Adipose tissue (tissue), 3 donors: Measurements from ENCODE around the gene CLK2. TPM values are rescaled to one million over a fixed set of nuclear protein-coding genes. Genes with fewer than 3 reads are reported as not detected.
"Not testable (repeated sequence)": the region's sequence is repeated elsewhere in the genome, so short reads cannot be mapped to it uniquely, and the experiment has no call there.

Experiments used
- H3K27ac ChIP-seq: one replicate; pipeline ENCODE4 v1.5.1; 2013; ENCODE audit warnings: low read depth, low read length
- WGBS, 3 donors: extraction: QIAGEN DNeasy Blood & Tissue Kit; methylation state at CpG; one replicate each; pipeline ENCODE4 v1.1.7; 2013; 5-methylcytosine and 5-hydroxymethylcytosine counted together
- polyA plus RNA-seq, 3 donors: library from polyadenylated mRNA; stranded (reverse); fragments of 200-250 nt; gene quantifications; one replicate each; pipeline ENCODE4 v1.2.3, GENCODE V29; 2013
- donor health status: healthy with polysubstance abuse.
- donor health status: Bipolar disorder and iron deficiency.
- donor health status: healthy.

The CLK2 gene
- polyA plus RNA-seq, 3 donors = 25.1 to 37.9 (median 30.1) TPM

DNA sequence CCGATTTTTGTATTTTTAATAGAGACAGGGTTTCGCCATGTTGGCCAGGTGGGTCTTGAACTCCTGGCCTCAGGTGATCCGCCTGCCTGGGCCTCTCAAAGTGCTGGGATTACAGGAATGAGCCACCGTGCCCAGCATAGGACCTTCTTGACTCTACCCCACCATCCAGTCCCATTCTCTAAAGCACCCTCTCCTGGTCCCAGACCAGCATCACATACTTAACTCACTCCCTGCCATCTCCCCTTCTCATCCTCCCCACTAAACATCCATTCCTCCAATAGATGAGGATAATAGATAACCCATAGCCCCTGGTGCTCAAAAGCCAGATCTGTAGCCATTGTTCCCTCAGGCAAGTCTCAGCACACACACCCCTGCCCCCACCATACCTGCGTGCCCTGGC lies 20.1 kb downstream of the CLK2 start:
- whole genome bisulfite sequencing, 3 donors = 77 to 89% (median 82%) methylated on average over 5 of the region's 5 CpGs
- no peak overlapping the region for H3K27ac ChIP-seq

DNA sequence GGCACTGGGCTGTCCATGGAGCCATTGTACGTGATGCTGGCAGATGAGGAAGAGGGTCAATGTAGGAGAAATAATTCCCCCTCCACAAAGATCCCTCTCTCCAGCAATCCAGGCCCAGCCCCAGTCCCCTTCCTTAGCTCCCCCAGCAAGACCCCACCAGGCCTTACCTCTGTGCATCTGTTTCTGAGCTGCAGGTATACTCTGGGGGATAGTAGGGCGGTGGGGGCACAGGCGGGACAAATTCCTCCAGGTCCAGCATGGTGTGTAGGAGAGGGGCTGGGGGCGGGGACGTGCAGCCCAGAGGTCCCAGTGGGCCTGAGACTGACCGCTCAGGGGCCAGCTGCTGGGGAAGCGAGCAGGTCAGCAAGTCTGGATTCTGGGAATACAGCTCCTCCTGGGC lies 21.7 kb downstream of the CLK2 start:
- WGBS, 3 donors = 65 to 81% (median 81%) methylated on average over 5 to 7 of the region's 7 CpGs
- no peak overlapping the region for H3K27ac ChIP-seq

DNA sequence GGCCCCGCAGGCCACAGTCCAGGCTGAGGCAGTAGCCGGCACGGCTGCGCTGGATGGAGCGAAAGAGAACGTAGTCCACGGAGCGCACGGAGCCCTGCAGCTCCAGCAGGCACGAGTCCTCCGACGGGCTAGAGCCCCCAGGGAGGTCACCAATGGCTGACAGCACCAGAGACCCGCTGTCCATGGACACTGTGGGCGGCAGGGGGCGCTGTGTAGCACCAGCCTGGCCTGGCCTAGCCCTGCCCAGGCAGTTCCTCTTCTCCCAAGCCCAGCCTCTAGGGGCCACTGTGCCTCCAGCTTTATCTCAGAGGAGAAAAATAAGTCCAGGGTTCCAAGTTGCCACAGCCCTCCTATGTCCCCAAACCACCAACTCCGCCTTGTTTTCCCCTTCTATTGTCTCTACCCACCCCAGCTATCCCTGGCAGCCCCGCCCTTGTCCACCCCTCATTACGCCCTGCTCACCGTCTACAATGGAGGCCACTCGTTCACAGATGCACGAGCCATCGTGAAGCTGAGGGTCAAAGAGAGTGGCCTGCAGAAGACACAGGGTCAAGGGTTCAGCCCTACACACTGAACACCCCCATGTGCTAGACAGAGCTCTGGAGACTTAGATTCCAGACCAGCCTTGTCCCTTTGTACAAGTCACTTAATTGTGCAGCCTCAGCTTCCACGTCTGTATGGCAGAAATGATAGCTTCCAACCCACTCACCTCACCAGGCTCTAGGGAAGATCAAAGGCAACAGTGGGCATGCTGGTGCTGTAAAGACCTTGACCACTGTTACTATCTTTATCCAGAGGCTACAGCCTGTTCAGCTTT lies 22.5 kb downstream of the CLK2 start:
- H3K27ac ChIP-seq = no peak overlapping the region
- 12 to 20% (median 17%) methylated on average over 22 to 23 of the region's 23 CpGs for WGBS, 3 donors

DNA sequence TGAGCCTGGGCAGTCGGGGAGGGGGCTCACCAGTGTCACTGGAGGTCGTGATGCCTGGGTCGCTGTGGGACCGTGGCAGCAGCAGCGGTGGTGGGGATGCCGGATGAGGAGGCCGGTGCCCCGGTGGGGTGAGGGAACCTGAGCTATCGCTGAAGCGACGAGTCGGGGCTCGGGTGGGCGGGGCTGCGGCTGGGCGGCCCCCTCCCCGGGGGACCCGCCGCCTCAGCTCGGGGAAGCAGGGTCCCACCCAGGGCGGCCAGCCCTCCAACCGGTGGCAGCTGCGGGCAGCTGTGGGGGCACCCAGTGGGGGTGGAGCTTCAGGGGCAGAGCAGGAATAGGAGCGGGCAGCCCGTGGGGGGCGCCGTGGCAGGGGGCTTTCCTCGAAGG lies 23.1 kb downstream of the CLK2 start:
- H3K27ac ChIP-seq = no peak overlapping the region
- WGBS, 3 donors = 22 to 29% (median 25%) methylated on average over 25 to 28 of the region's 28 CpGs

DNA sequence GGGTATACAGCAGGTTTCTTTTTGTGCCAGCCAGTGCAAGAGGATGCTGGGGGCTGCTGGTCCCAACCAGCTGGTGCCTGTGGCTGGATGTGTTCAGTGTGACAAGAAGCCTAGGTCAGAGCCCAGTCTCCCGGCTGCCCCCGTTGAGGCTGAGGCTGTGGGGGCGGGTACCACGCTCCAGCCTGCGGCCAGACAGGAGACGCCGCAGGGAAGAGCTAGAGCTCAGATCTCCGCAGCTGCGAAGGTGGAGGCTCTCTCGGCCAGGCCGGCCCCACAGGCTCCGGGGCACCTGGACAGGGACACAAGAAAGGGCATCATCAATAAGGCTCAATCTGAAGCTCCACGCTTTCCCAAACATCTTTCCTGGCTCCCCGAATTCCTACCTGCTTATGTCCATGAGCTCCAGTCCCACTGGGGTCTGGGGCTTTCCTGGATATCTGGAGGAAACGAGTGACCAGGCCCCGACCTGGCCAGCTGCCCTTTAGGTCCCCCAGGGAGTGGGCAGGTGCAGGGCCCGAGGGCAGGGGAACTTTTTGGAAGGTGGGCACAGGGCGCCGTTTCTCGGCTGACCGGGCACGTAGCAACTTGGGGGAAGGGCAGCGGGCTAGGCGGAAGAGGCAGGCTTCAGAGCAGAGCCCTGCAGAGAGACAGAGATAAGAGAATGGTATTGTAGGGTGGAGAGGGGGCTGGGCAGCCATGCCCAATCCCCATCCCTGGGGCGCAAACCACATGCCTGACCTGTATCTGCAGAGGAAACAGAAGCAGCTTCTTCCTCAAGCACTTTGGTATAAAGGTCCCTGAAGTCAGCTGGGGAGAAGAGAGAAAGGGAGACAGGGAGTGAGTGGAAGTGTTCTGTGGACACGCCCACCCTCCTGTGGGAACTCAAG lies 25.4 kb downstream of the CLK2 start:
- H3K27ac ChIP-seq = no peak overlapping the region
- 90 to 91% (median 91%) methylated on average over 26 of the region's 26 CpGs for WGBS, 3 donors

DNA sequence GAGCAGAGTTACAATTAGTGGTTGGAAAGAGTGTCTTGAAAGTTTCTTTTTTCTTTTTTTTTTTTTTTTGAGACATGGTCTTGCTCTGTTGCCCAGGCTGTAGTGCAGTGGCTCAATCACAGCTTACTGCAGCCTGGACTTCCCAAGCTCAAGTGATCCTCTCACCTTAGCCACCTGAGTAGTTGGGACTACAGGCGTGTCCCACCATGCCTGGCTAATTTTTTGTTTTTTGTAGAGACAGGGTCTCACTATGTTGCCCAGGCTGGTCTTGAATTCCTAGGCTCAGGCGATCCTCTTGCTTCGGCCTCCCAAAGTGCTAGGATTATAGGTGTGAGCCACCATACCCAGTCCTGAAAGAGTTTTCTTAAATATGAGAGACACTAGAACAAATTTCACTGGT lies 26.5 kb downstream of the CLK2 start:
- not testable (repeated sequence) for H3K27ac ChIP-seq
- 95 to 97% (median 96%) methylated on average over 3 of the region's 3 CpGs for WGBS, 3 donors

DNA sequence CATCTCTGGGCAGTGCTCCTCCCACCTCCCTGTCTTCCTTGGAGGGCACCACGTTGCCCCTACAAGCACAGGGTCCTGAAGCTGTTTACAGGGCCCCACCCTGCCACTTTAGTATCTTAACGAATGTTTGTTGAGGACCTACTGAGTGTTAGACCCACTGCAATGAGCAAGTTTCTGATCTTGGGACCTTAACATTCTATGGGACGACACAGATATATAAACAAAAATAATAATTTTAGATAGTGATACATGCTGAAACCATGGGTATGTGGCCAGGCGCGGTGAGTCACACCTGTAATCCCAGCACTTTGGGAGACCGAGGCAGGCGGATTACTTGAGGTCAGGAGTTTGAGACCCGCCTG lies 28.2 kb downstream of the CLK2 start:
- no peak overlapping the region for H3K27ac ChIP-seq
- WGBS, 3 donors = 59 to 65% (median 64%) methylated on average over 8 of the region's 8 CpGs

DNA sequence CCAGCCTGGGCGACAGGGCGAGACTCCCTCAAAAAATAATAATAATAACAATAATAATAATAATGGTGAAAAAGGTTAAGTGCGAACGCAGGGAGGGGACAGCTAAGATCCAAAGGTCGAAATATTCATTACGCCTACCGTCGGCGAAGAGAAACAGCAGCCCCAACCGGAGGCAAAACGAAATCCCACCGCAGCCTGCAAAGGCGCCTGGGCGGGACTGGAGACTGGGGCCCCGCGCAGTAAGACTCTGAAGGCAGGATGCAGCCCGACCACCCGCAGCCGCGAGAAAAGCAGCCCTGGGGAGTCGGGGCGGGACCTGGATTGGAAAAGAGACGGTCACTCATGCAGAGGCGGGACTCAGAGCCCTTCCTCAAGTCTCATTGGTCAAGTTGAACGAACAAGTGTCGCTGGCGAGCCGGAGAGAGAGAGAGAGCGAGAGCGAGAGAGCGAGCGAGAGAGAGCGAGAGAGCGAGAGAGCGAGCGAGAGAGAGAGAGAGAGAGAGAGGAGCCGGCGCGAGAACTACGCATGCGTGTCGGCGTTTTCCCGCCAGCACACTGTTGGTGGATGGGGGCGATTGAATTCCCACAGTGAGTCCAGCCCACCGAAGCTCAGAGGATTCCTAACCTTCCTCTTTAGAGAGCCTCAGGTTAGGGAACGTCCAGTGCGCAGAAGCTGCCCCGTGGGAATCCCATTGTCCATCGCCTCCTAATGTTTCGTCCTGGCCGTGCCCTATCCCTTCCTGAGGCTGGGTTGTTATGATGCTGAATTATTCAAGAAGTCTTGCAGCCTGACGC lies 28.7 kb downstream of the CLK2 start:
- WGBS, 3 donors = 0% methylated on average over 53 of the region's 53 CpGs

DNA sequence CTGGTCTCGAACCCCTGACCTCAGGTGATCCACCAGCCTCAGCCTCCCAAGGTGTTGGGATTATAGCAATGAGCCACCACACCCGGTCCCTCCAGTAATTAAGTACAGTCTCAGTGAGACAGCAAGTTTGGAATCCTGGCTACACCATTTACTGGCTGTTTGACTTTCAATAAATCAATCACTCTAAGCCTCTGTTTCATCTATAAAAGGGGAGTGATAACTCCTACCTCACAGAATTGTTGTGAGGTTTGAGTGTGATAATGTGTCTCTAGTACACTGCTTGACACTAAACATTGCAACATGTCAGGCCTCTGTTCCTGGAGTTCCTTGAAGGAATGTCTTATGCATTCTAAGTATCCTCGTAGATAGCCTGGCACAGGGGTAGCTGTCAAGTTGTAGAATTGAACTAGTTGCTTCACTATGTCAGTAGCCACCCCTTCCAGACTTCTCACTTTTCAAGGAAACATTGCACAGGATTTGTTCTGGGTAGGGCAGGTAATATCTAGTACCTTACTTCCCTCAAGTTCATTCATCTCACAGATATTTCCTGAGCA lies 30.4 kb downstream of the CLK2 start:
- 68 to 77% (median 72%) methylated on average over 3 of the region's 3 CpGs for WGBS, 3 donors
- H3K27ac ChIP-seq = no peak overlapping the region

More for the DNA sequence above, 28.7 kb downstream of the CLK2 start:
- H3K27ac ChIP-seq = no peak overlapping the region

DNA sequence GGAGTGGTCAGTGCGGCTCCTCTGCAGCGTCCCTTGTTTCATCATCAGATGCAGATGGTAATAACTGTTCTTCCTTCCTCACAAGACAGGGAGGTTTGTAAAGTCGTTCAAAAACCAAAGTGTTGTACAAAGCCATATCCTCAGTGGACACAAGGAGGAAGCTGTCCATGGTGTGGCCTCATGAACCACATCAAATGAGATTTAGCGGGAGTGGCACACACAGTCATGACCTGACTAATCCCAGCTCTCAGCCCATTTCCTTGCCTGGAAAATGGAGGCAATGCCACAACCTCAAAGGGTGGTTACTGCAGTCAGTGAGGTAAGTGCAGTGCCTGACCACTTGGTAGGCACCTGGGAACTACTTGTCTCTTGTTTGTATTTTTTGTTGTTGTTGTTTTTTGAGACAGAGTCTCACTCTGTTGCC lies 31.5 kb downstream of the CLK2 start:
- no peak overlapping the region for H3K27ac ChIP-seq
- 46 to 77% (median 58%) methylated on average over 4 of the region's 4 CpGs for WGBS, 3 donors

DNA sequence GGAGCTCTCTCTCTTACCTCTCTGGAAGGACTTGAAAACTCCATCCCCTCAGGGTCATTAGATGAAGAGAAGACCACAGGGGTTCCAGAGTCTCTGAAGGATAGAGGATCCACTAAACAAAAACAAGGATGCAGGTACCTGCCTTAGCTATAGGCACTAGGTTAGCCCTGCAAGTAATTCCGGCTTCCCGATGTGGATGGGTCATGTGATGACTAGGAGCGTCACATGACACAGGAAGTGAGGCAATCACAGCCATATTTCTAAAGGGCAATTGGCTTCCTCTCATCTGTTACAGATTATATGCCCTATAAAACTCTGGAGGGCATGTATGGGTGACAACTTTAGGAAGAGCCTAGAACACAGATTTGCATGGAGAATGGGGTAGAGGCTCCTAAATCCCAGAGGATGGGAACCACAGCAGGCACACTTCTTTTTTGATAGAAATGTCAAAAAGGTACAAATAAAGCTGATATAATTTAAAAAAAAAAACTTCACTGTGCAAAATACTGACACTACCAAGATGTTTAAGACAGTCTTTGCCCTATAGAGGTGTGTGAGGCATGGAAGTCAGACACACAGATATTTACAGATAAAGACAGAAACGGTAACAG lies 32.1 kb downstream of the CLK2 start:
- H3K27ac ChIP-seq = no peak overlapping the region
- WGBS, 3 donors = 12 to 15% (median 14%) methylated on average over 4 of the region's 4 CpGs

DNA sequence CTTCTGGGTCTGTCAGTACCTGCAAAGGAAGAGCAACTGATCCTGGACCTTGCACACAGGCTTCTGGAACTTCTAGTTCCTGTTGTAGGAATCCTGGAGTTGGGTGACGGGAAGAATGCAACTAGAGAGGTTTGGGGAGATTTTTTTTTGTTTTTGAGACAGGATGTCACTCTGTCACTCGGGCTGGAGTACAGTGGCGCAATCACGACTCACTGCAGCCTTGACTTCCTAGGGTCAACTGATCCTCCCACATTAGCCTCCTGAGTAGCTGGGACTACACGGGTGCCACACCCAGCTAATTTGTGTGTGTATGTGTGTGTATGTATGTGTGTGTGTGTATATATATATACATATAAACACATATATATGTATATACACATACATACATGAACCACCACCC lies 36.9 kb downstream of the CLK2 start:
- no peak overlapping the region for H3K27ac ChIP-seq
- 50 to 91% (median 56%) methylated on average over 5 of the region's 5 CpGs for WGBS, 3 donors

DNA sequence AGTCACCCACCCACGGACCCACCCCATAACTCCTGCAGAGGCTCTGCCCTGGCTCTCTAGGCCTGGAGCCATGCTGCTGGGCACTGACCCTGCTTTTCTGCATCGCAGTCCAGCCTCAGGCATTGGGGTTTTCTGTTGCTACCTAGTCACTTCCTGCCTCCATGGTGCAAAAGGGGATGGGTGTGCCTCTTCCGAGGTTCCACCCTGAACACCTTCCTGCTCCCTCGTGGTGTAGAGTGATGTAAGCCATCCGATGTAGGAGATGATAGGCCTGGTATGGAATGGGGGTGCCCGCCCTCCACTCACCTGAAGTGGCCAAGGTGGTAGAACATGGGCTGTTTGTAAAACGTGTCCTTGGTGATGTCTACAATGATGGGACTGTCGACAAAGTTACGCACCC lies 37.9 kb downstream of the CLK2 start:
- not testable (repeated sequence) for H3K27ac ChIP-seq
- 77 to 89% (median 87%) methylated on average over 7 to 9 of the region's 9 CpGs for WGBS, 3 donors

DNA sequence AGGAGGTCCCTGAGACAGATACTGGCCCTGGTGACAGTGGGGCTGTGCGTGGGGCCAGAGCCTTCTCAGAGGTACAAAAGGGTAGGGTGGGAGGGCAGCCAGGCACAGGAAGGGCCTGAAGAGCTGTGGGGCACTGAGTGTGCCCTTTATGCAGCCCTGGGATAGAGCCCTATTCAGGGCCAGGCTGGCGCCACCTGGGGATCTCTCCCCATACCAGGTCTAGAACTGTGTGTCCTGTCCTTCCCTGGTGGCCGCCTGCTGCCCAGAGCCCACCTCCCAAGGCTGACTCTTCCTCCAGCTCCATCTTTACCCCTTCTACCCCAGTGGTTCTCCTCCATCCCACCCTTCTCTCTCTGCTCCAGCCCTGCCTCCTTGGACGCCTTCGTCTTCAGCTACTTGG lies 39.8 kb downstream of the CLK2 start:
- not testable (repeated sequence) for H3K27ac ChIP-seq
- 88 to 90% methylated on average over 1 of the region's 5 CpGs; no CpG with 5 or more reads in 1 of the 3 donors for WGBS, 3 donors

DNA sequence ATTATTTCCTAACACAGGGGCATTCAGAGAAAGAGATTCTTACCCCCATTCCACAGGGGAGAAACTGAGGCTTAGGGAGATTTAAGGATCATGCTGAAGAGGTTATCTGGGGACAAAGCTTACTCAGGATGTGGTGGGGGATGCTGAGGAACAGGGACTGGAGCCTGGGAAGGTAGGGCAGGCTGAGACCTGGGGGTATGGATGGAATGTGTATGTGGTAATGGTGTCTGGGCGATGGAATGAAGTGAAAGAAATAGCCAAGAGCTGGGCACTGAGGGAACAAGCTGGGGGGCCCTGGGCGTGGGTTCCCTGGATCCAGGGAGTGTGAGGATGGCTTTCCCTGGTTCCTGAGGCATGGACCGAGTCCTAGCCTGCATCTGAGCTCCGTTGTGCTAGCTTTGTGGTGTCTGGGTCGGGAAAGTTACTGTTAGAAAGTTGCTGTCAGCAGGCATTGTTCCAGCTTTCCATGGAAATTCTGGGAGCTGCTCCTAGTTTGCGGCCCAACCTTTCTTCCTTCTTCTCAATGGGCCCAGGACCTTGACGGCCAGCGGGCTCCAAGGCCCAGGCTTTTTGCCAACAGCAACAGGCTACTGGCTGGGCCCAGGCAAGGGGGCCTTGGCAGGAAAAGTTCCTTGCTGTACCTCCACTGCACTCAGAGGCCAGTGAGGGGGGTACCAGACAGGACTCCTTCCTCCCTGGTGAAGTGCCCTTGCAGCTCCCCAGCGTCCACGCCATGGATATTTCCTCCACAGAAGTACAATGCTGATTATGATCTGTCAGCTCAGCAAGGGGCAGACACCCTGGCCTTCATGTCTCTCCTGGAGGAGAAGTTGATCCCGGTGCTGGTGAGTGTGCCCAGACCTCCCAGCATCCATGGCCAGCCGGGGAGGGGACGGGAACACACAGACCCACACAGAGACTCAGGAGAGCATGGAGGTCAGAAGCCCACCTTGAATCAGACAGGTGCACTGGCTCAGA lies 41.0 kb downstream of the CLK2 start:
- H3K27ac ChIP-seq = not testable (repeated sequence)
- WGBS, 3 donors = 44 to 61% (median 56%) methylated on average over 12 to 13 of the region's 13 CpGs

DNA sequence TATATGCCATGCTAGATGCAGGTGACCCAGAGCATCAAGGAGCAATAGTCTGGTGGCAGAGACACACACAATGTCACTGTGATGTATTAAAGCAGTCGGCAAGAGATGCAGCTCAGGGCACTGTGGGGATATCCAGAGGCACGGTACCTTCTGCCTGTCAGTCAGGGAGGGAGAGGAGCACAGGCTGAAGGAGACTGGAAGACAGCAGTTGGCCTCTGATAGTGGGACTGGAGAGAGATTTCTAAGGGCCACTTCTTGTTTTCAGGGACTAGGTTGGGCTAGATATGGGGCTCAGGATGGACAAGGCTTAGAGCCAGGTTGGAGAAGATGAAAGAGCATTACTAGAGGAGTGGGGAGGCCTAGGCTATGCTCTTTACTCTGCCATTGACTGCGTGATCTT lies 42.0 kb downstream of the CLK2 start:
- 73 to 91% (median 77%) methylated on average over 3 of the region's 3 CpGs for WGBS, 3 donors
- H3K27ac ChIP-seq = not testable (repeated sequence)

DNA sequence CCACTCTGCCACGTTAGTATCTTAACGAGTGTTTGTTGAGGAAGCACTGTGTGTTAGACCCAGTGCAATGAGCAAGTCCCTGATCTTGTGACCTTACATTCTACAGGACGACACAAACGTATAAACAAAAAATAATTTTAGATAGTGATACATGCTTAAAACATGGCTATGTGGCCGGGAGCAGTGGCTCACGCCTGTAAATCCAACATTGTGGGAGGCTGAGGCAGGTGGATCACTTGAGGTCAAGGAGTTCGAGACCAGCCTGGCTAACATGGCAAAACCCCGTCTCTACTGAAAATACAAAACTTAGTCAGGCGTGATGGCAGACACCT lies 45.2 kb downstream of the CLK2 start:
- WGBS, 3 donors = 48 to 56% (median 49%) methylated on average over 9 of the region's 9 CpGs
- H3K27ac ChIP-seq = no peak overlapping the region
